AG09319 (cell line): ENCODE results near the gene MAPK1.
A peak's percentile ranks its signal among the peaks of the same experiment; 100 is the strongest.

Source experiments
- DNase-seq: peaks from one replicate; pipeline ENCODE4 v3.0.0-alpha.2; 2010; ENCODE audit warnings: low read depth; ENCODE audit errors: extremely low read depth
- CTCF ChIP-seq: IDR thresholded peaks from 2 replicates; pipeline ENCODE4 v1.5.1; 2011; ENCODE audit warnings: low read depth, mild to moderate bottlenecking, inconsistent platforms, low read length, moderate library complexity

Gene MAPK1

GRCh38 chr22:21765909-21766529 is 101.4 kb downstream of the MAPK1 start:
- TF ChIP-seq CTCF, result no peak
- no peak for DNase-seq

- TF ChIP-seq CTCF, result no peak
- DNase-seq, result no peak
These were observed 103.2 kb downstream of the MAPK1 start for GRCh38 chr22:21764038-21764804.

GRCh38 chr22:21762712-21763581 is 104.5 kb downstream of the MAPK1 start:
- no peak for TF ChIP-seq CTCF
- DNase-seq, result no peak

- DNase-seq, result no peak
- no peak for TF ChIP-seq CTCF
These were observed 105.3 kb downstream of the MAPK1 start for GRCh38 chr22:21761994-21762680.

DNA sequence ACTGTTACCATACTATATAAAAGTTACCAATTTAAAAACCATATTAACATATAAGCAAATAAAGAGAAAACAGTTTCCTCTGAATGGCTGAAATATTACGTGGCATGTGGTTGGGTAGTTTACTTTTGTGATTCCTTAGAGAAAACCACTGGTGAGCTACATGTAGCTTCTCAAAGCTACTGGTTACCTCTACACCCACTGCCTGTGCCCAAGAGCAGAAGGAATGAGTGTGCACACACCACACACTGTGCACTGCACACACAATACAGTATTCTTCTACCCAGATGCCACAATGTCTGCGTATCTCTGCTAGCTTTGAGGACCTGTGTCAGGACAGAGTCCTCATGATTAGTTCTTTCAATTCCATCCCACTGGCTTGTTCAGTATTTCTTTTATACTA is 106.4 kb downstream of the MAPK1 start:
- no peak for DNase-seq
- TF ChIP-seq CTCF, result no peak

DNA sequence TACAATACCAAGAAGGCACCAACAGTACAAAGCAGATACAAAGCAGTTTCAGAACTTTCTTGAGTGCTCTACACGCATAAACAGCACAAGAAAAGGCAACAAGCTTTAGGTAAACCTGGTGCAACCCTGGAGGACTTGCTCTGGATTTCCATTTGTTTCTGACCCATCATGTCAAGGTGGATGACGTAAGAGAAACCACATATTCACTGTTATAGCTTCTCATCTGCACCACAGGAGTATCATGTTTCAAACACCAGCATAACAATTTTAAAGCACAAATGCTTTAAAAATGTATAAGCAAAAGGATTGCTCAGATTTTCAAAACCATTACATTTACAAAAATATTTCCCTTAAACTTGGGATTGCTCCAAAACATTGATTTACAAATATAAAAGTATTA is 106.8 kb downstream of the MAPK1 start:
- peak; percentile 29 for DNase-seq
- no peak for TF ChIP-seq CTCF
